Vagina (tissue), 2 donors: ENCODE measurements around the gene C3orf38. TPM values are rescaled to one million over a fixed set of nuclear protein-coding genes. Genes with fewer than 3 reads are reported as not detected.
"Not testable (repeated sequence)": the region's sequence is repeated elsewhere in the genome, so short reads cannot be mapped to it uniquely, and the experiment has no call there.

Experiments used
- DNase-seq, 2 donors: peaks; one replicate each; pipeline ENCODE4 v3.0.0-alpha.2; 2017; ENCODE audit errors: extremely low spot score in 2 of 2
- H3K27ac ChIP-seq: fragments of 200-600 bp; sonication (generic); one replicate; pipeline ENCODE4 v1.5.1; 2019
- H3K27me3 ChIP-seq: fragments of 200-600 bp; sonication (generic); one replicate; pipeline ENCODE4 v1.5.1; 2019
- H3K36me3 ChIP-seq, 2 donors: fragments of 200-600 bp; sonication (generic); one replicate each; pipeline ENCODE4 v1.5.1; 2017 to 2019
- H3K4me1 ChIP-seq: fragments of 200-600 bp; sonication (generic); one replicate; pipeline ENCODE4 v1.5.1; 2019
- H3K4me3 ChIP-seq, 2 donors: fragments of 200-600 bp; sonication (generic); 1 replicate in 1 of 2; 2 replicates in 1 of 2; pipeline ENCODE4 v1.5.1; 2016 to 2019
- H3K9me3 ChIP-seq: fragments of 200-600 bp; sonication (generic); one replicate; pipeline ENCODE4 v1.5.1; 2019
- CTCF ChIP-seq, 3 experiments: fragments of 450-650 bp in 2 of 3; fragments of 200-600 bp in 1 of 3; sonication (generic) in 1 of 3; IDR thresholded peaks; one replicate each; pipeline ENCODE4 v1.5.1; 2017 to 2019; ENCODE audit warnings: antibody characterized with exemption in 3 of 3, mild to moderate bottlenecking in 2 of 3, moderate library complexity in 2 of 3
- POLR2A ChIP-seq, 2 donors: fragments of 450-650 bp; IDR thresholded peaks; one replicate each; pipeline ENCODE4 v1.6.1; 2017; ENCODE audit warnings: antibody characterized with exemption in 2 of 2, mild to moderate bottlenecking in 2 of 2, moderate library complexity in 2 of 2
- POLR2AphosphoS5 ChIP-seq, 2 donors: sonication (generic); formaldehyde crosslinking; IDR thresholded peaks; one replicate each; pipeline ENCODE4 v1.9.0; 2017; ENCODE audit warnings: antibody characterized with exemption in 2 of 2, mild to moderate bottlenecking in 2 of 2, low read depth in 1 of 2; ENCODE audit not compliant: insufficient read depth in 1 of 2
- intact Hi-C: fragments of 100-400 bp; cut with DNase I; formaldehyde crosslinking; loops from one replicate; pipeline ENCODE4 v1.15.1; 2023
- total RNA-seq: library from RNA; depleted of rRNA; stranded (reverse); fragments of >200 nt; gene quantifications from one replicate; pipeline ENCODE4 v1.2.3, GENCODE V29; 2016

The C3orf38 gene
- total RNA-seq, 1 donor from 2014 or later, result 16.0 TPM

- Histone ChIP-seq H3K4me1 (no peaks in the 10 kb centered on the region), H3K36me3 (no peaks in the 10 kb centered on the region), H3K9me3 (no peaks in the 10 kb centered on the region), H3K4me3 (no peak overlapping the region), H3K27ac (no peak overlapping the region), H3K27me3 (no peaks in the 10 kb centered on the region)
- intact Hi-C loops, result no loop called here
- no peak for DNase-seq
- TF ChIP-seq CTCF (IDR thresholded peaks at IDR 0.05), result no peak
- TF ChIP-seq POLR2AphosphoS5 (IDR thresholded peaks at IDR 0.05; ENCODE audit: insufficient read depth in 1 of 2, low read depth in 1 of 2), result no peak
- TF ChIP-seq POLR2A (IDR thresholded peaks at IDR 0.05), result no peak
These were observed 18.4 kb downstream of the C3orf38 start for GRCh38 chr3:88168171-88168570.

GRCh38 chr3:88180398-88180999, 30.7 kb downstream of the C3orf38 start:
- Histone ChIP-seq H3K36me3 (no peaks in the 10 kb centered on the region), H3K27me3 (no peaks in the 10 kb centered on the region), H3K4me3 (no peak overlapping the region), H3K4me1 (no peaks in the 10 kb centered on the region), H3K27ac (no peak overlapping the region), H3K9me3 (no peaks in the 10 kb centered on the region)
- intact Hi-C loops, result no loop called here
- TF ChIP-seq POLR2A (IDR thresholded peaks at IDR 0.05), result no peak
- no peak for TF ChIP-seq CTCF (IDR thresholded peaks at IDR 0.05)
- TF ChIP-seq POLR2AphosphoS5 (IDR thresholded peaks at IDR 0.05; ENCODE audit: insufficient read depth in 1 of 2, low read depth in 1 of 2), result no peak
- DNase-seq, result no peak

GRCh38 chr3:88182165-88182918, 32.6 kb downstream of the C3orf38 start:
- H3K4me1 ChIP-seq, intact Hi-C loops, DNase-seq, H3K27me3 ChIP-seq, H3K4me3 ChIP-seq, H3K9me3 ChIP-seq, H3K27ac ChIP-seq, H3K36me3 ChIP-seq: not testable (repeated sequence)

- TF ChIP-seq POLR2AphosphoS5 (IDR thresholded peaks at IDR 0.05; ENCODE audit: insufficient read depth in 1 of 2, low read depth in 1 of 2) (no peak), POLR2A (IDR thresholded peaks at IDR 0.05) (no peak), CTCF (IDR thresholded peaks at IDR 0.05) (no peak)
- H3K4me3 ChIP-seq, result no peak overlapping the region
- intact Hi-C loops, result no loop called here
- H3K36me3 ChIP-seq, result no peaks in the 10 kb centered on the region
- DNase-seq, result no peak
- H3K4me1 ChIP-seq, result no peaks in the 10 kb centered on the region
- H3K27ac ChIP-seq, result no peak overlapping the region
- no peaks in the 10 kb centered on the region for H3K9me3 ChIP-seq
- H3K27me3 ChIP-seq, result no peaks in the 10 kb centered on the region
These were observed 38.7 kb downstream of the C3orf38 start for GRCh38 chr3:88188436-88188835.

GRCh38 chr3:88189361-88189810, 39.6 kb downstream of the C3orf38 start:
- Histone ChIP-seq H3K9me3 (no peaks in the 10 kb centered on the region), H3K36me3 (no peaks in the 10 kb centered on the region), H3K27me3 (no peaks in the 10 kb centered on the region), H3K4me1 (no peaks in the 10 kb centered on the region), H3K27ac (no peak overlapping the region), H3K4me3 (no peak overlapping the region)
- no peak for DNase-seq
- intact Hi-C loops, result no loop called here
- no peak for TF ChIP-seq CTCF (IDR thresholded peaks at IDR 0.05)
- TF ChIP-seq POLR2AphosphoS5 (IDR thresholded peaks at IDR 0.05; ENCODE audit: insufficient read depth in 1 of 2, low read depth in 1 of 2), result no peak
- no peak for TF ChIP-seq POLR2A (IDR thresholded peaks at IDR 0.05)
